ENCODE measurements around the gene ZMAT2. TPM values are rescaled to one million over a fixed set of nuclear protein-coding genes. Genes with fewer than 3 reads are reported as not detected.
A peak's percentile ranks its signal among the peaks of the same experiment; 100 is the strongest.
"Not testable (repeated sequence)": the region's sequence is repeated elsewhere in the genome, so short reads cannot be mapped to it uniquely, and the experiment has no call there.

ZMAT2 gene
- total and polyA plus RNA-seq, 12 donors, result 27.9 to 73.4 (median 34.4) TPM

- H3K27me3 ChIP-seq, result no peaks in the 10 kb centered on the region
- ATAC-seq (peak; percentile 97 to 99 (median 99)), DNase-seq (peak; percentile 97)
- TF ChIP-seq, protein P1, sequence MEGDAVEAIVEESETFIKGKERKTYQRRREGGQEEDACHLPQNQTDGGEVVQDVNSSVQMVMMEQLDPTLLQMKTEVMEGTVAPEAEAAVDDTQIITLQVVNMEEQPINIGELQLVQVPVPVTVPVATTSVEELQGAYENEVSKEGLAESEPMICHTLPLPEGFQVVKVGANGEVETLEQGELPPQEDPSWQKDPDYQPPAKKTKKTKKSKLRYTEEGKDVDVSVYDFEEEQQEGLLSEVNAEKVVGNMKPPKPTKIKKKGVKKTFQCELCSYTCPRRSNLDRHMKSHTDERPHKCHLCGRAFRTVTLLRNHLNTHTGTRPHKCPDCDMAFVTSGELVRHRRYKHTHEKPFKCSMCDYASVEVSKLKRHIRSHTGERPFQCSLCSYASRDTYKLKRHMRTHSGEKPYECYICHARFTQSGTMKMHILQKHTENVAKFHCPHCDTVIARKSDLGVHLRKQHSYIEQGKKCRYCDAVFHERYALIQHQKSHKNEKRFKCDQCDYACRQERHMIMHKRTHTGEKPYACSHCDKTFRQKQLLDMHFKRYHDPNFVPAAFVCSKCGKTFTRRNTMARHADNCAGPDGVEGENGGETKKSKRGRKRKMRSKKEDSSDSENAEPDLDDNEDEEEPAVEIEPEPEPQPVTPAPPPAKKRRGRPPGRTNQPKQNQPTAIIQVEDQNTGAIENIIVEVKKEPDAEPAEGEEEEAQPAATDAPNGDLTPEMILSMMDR (IDR thresholded peaks at IDR 0.05), result no peak
- peaks cover 6 to 39% (median 26%) of the 10 kb centered on the region in 9 donors for H3K4me1 ChIP-seq
- intact Hi-C loops (cut with DNase I), result loop anchor here in 3 of 10 donors (2.0 to 10.0 kb wide), 2 partner anchors 26 to 260 kb away; partner anchors contain the start of genes ANKHD1 (in 2 of the 3), HARS1 (in 1 of the 3) and HARS2 (in 1 of the 3)
- peak within 1 kb of the TSS; percentile 85 to 94 (median 92) for H3K27ac ChIP-seq
- peak within 1 kb of the TSS; percentile 64 to 94 (median 80) for H3K4me3 ChIP-seq
- H3K9me3 ChIP-seq, result no peaks in the 10 kb centered on the region
- WGBS, 2 donors, result 0 to 1% methylated on average over 54 of the region's 54 CpGs
- H3K36me3 ChIP-seq, result peaks cover 0 to 67% (median 48%) of the 10 kb centered on the region in 9 donors
These were observed 35.7 kb upstream of the ZMAT2 start, which contains the start of gene WDR55 for GRCh38 chr5:140664359-140665119. TSS of gene WDR55 (plus strand) at chr5:140664904. CDS start at chr5:140664913, 9 bp downstream.

DNA sequence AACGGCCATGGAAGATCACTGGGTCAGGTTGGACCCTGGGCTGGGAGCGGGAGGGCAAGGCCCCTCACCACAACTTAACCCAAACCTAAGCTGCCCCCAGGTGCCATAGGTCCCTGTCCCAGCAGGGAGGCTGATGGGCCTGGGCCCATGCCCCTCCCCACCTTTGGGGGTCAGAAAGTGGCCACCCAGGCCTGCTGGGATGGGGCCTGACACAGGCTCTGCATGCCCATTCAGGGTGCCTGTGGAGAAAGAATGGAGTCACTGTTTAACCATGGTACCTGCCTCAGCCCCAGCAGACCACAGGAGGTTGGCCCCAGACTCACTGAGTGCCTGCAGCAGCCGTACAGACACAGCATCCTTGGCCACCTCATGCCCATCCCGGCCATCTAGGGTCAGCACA, 29.2 kb upstream of the ZMAT2 start:
- H3K9me3 ChIP-seq; H3K27ac ChIP-seq; H3K4me3 ChIP-seq; H3K27me3 ChIP-seq; intact Hi-C loops (cut with DNase I); DNase-seq: not testable (repeated sequence)
- peaks cover 0 to 91% (median 65%) of the 10 kb centered on the region in 9 donors for H3K36me3 ChIP-seq
- WGBS, 2 donors, result 93 to 97% methylated on average over 3 to 4 of the region's 4 CpGs
- H3K4me1 ChIP-seq, result peaks cover 3 to 18% (median 12%) of the 10 kb centered on the region in 9 donors
- ATAC-seq, result peak in 2 of 8 donors; percentile 15 to 29

DNA sequence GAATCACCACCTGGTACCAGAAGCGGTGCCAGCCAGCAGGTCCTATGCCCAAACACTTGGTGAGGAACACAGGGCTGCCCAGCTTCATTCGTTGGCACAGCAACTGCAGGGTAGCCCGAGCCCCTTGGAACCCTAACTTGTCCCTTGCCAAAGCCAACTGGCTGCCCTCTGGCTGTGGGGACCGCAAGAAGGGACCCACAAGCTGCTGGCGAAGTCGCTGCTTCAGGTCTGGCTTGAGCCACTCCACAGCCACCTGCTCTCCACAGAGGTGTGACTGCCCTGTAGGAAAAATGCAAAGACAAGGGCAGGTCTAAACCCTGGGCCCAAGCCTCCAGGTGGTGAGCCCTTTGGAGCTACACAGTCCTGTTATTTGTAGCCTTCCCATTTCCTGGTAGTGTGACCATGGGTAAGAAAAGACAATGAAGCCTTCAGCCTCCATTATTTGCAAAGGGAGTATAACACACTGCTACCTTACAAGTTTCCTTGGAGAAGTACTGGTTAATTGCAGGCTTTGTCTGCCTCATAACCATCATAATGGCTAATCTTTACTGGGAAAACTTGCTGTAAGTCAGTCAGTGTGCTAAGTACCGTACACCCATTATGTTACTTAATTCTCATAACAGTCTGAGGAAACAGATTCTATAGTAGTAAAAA, 28.6 kb upstream of the ZMAT2 start:
- Histone ChIP-seq H3K27me3 (no peaks in the 10 kb centered on the region), H3K4me3 (no peak overlapping the region), H3K9me3 (no peaks in the 10 kb centered on the region), H3K4me1 (peaks cover 0 to 12% (median 7%) of the 10 kb centered on the region in 9 donors), H3K27ac (no peak overlapping the region), H3K36me3 (peaks cover 0 to 96% (median 70%) of the 10 kb centered on the region in 9 donors)
- no peak for DNase-seq
- no peak for ATAC-seq
- TF ChIP-seq, protein P1 (IDR thresholded peaks at IDR 0.05), result no peak
- intact Hi-C loops (cut with DNase I), result no loop called here
- whole genome bisulfite sequencing, 2 donors, result 96% methylated on average over 6 of the region's 7 CpGs

- H3K27me3 ChIP-seq, result no peaks in the 10 kb centered on the region
- DNase-seq, result peak; percentile 28 to 41
- peak overlapping the region in 3 of 10 donors; percentile 15 to 24 (median 20) for H3K4me3 ChIP-seq
- H3K36me3 ChIP-seq, result peaks cover 0 to 98% (median 79%) of the 10 kb centered on the region in 9 donors
- H3K4me1 ChIP-seq, result peaks cover 0 to 2% (median 0%) of the 10 kb centered on the region in 9 donors
- TF ChIP-seq, protein P1 (IDR thresholded peaks at IDR 0.05), result no peak
- ATAC-seq, result peak in 6 of 8 donors; percentile 12 to 63 (median 44)
- H3K9me3 ChIP-seq, result no peaks in the 10 kb centered on the region
- intact Hi-C loops (cut with DNase I), result no loop called here
- no peak overlapping the region for H3K27ac ChIP-seq
- WGBS, 2 donors, result 51 to 62% methylated on average over 68 to 70 of the region's 70 CpGs
These were observed 27.6 kb upstream of the ZMAT2 start for GRCh38 chr5:140672455-140673186.
